ENCODE data around the gene SULT2B1.
"Not testable (repeated sequence)": the region's sequence is repeated elsewhere in the genome, so short reads cannot be mapped to it uniquely, and the experiment has no call there.

The SULT2B1 gene

GRCh38 chr19:48538057-48538456 lies 13.9 kb upstream of the SULT2B1 start:
- not testable (repeated sequence) for H3K4me3 ChIP-seq (ENCODE audit: low read length); H3K27me3 ChIP-seq (ENCODE audit: control insufficient read depth, insufficient read depth, low read length); H3K36me3 ChIP-seq (ENCODE audit: control insufficient read depth, insufficient read depth, low read length); H3K4me1 ChIP-seq (ENCODE audit: control insufficient read depth, insufficient read depth, low read length); H3K9ac ChIP-seq (ENCODE audit: low read length); H3K27ac ChIP-seq (ENCODE audit: low read depth, low read length)

DNA sequence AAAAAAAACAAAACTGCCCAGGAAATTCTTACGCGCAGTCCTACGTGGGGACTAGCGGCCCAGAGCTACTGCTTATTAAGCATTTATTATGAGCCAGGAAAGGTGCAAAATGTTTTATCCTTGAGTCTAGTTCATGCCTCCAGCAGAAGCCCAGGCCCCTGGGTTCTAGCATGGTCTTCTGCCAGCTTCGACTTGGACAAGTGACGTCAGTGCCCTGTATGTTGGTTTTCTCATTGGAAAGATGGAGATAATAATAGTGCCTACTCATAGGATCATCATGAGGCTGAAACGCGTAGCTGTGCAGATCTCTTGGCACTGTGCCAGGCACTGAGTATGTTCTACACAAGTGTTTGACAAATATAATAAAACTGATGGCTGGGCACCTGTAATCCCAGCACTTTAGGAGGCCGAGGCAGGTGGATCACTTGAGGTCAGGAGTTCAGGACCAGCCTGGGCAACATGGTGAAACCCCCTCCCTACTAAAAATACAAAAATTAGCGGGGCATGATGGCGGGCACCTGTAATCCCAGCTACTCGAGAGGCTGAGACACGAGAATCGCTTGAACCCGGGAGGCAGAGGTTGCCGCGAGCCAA lies 12.4 kb upstream of the SULT2B1 start:
- Histone ChIP-seq H3K27me3 (ENCODE audit: control insufficient read depth, insufficient read depth, low read length) (no peaks in the 10 kb centered on the region), H3K27ac (ENCODE audit: low read depth, low read length) (no peak overlapping the region), H3K4me1 (ENCODE audit: control insufficient read depth, insufficient read depth, low read length) (no peaks in the 10 kb centered on the region), H3K4me3 (ENCODE audit: low read length) (no peak overlapping the region), H3K36me3 (ENCODE audit: control insufficient read depth, insufficient read depth, low read length) (no peaks in the 10 kb centered on the region), H3K9ac (ENCODE audit: low read length) (no peak overlapping the region)

- Histone ChIP-seq H3K36me3 (ENCODE audit: control insufficient read depth, insufficient read depth, low read length) (no peaks in the 10 kb centered on the region), H3K4me3 (ENCODE audit: low read length) (no peak overlapping the region), H3K27ac (ENCODE audit: low read depth, low read length) (no peak overlapping the region), H3K4me1 (ENCODE audit: control insufficient read depth, insufficient read depth, low read length) (no peaks in the 10 kb centered on the region), H3K9ac (ENCODE audit: low read length) (no peak overlapping the region), H3K27me3 (ENCODE audit: control insufficient read depth, insufficient read depth, low read length) (no peaks in the 10 kb centered on the region)
Measured at GRCh38 chr19:48540110-48540509, 11.9 kb upstream of the SULT2B1 start.

- Histone ChIP-seq H3K9ac (ENCODE audit: low read length) (no peak overlapping the region), H3K36me3 (ENCODE audit: control insufficient read depth, insufficient read depth, low read length) (no peaks in the 10 kb centered on the region), H3K4me3 (ENCODE audit: low read length) (no peak overlapping the region), H3K27ac (ENCODE audit: low read depth, low read length) (no peak overlapping the region), H3K27me3 (ENCODE audit: control insufficient read depth, insufficient read depth, low read length) (peaks cover 3% of the 10 kb centered on the region), H3K4me1 (ENCODE audit: control insufficient read depth, insufficient read depth, low read length) (no peaks in the 10 kb centered on the region)
Measured at GRCh38 chr19:48541813-48542212, 10.2 kb upstream of the SULT2B1 start.

DNA sequence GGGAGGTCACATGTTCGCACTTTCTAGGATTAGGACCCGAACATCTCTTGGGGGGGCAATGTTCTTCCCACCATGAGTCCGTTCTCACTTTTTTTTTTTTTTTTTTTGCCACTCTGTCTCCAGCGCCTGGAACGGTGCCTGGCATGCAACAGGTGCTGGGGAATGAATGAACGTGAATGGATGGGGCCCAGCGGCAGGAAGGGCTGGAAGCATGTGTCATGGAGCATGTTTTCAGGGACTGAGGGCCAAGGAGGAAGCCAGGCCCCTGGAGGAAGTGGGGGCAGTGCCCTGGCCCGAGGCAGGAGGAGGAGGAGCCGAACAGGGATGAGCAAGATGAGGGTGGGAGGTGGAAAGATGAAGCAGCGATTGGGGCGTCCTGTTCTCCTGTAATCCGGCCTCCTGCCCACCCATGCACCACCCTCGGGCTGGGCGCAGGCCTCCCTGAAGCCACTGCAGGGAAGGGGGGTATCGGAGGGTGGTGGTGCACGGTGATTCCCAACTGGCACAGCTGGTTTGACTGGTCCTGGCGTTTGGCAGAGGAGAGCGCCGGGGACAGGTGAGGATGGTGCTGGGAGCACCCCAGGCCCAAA lies 8.8 kb upstream of the SULT2B1 start:
- H3K36me3 ChIP-seq (ENCODE audit: control insufficient read depth, insufficient read depth, low read length), result no peaks in the 10 kb centered on the region
- peaks cover 3% of the 10 kb centered on the region for H3K27me3 ChIP-seq (ENCODE audit: control insufficient read depth, insufficient read depth, low read length)
- no peak overlapping the region for H3K9ac ChIP-seq (ENCODE audit: low read length)
- no peaks in the 10 kb centered on the region for H3K4me1 ChIP-seq (ENCODE audit: control insufficient read depth, insufficient read depth, low read length)
- no peak overlapping the region for H3K27ac ChIP-seq (ENCODE audit: low read depth, low read length)
- no peak overlapping the region for H3K4me3 ChIP-seq (ENCODE audit: low read length)

- H3K36me3 ChIP-seq (ENCODE audit: control insufficient read depth, insufficient read depth, low read length), result no peaks in the 10 kb centered on the region
- no peak overlapping the region for H3K27ac ChIP-seq (ENCODE audit: low read depth, low read length)
- no peak overlapping the region for H3K4me3 ChIP-seq (ENCODE audit: low read length)
- H3K27me3 ChIP-seq (ENCODE audit: control insufficient read depth, insufficient read depth, low read length), result peaks cover 8% of the 10 kb centered on the region
- no peak overlapping the region for H3K9ac ChIP-seq (ENCODE audit: low read length)
- H3K4me1 ChIP-seq (ENCODE audit: control insufficient read depth, insufficient read depth, low read length), result no peaks in the 10 kb centered on the region
Measured at GRCh38 chr19:48544856-48545750, 6.9 kb upstream of the SULT2B1 start.

DNA sequence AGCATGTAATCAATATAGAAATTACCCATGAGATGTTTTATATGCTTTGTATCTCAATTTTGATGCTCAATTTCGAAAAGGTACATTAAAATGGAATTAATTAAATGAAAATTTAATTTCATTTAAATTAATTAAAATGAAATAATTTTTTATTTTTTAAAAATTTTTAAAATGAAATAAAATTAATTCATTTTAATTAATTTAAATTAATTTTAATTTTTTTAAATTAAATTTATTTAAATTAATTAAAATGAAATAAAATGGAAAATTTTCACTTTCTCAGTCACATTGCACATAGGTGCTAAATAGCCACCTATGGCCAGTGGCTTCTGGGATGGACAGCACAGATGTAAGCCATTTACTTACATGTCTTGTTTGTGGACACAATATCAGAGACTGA lies 4.2 kb upstream of the SULT2B1 start:
- H3K27ac ChIP-seq (ENCODE audit: low read depth, low read length), result no peak overlapping the region

DNA sequence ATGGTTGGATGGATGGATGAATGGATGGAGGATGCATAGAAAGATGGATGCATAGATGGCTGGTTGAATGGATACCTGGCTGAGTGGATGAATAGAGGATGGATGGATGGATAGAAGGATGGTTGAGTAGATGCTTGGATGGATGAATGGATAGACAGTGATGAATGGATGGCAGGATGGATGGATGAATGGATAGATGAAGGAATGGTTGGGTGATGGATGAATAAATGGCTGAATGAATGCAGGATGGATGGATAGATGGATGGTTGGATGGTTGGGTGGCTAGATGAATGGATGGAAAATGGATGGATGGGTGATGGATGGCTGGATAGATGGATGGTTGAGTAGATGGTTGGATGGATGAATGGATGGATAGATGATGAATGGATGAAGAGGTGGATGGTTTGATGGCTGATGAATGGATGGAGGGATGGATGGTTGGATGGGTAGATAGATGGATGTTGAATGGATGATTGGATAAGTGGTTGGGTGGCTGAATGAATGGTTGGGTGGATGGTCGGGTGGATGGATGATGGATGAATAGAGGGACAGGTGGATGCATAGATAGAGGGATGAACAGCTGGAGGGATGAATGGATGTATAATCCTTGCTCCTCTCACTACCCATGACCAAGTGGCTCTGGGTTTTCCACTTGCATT lies 3.6 kb upstream of the SULT2B1 start:
- Histone ChIP-seq H3K27ac (ENCODE audit: low read depth, low read length) (no peak overlapping the region), H3K4me3 (ENCODE audit: low read length) (no peak overlapping the region), H3K36me3 (ENCODE audit: control insufficient read depth, insufficient read depth, low read length) (no peaks in the 10 kb centered on the region), H3K9ac (ENCODE audit: low read length) (no peak overlapping the region), H3K4me1 (ENCODE audit: control insufficient read depth, insufficient read depth, low read length) (no peaks in the 10 kb centered on the region), H3K27me3 (ENCODE audit: control insufficient read depth, insufficient read depth, low read length) (peaks cover 14% of the 10 kb centered on the region)

More for the DNA sequence above, 4.2 kb upstream of the SULT2B1 start:
- no peak overlapping the region for H3K9ac ChIP-seq (ENCODE audit: low read length)
- H3K4me1 ChIP-seq (ENCODE audit: control insufficient read depth, insufficient read depth, low read length), result no peaks in the 10 kb centered on the region
- peaks cover 10% of the 10 kb centered on the region for H3K27me3 ChIP-seq (ENCODE audit: control insufficient read depth, insufficient read depth, low read length)
- no peaks in the 10 kb centered on the region for H3K36me3 ChIP-seq (ENCODE audit: control insufficient read depth, insufficient read depth, low read length)
- H3K4me3 ChIP-seq (ENCODE audit: low read length), result no peak overlapping the region

DNA sequence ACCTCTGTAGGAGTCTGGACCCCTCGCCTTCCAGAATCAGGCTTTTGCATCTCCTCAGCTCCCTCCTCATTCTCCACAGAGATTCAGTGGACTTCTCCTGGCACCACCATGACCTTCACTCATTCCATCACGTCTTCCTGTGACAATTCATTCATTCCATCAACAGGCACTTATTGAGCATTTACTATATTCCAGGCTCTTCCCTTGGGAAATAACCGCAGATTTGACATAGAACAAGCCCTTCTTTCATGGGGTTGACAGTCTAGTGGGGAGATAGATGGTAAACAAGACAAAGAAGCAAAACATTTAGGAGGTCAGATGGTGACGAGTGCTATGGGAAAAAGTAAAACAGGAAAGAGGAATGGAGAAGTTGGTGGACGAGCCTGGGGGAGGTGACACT lies 2.6 kb upstream of the SULT2B1 start:
- H3K27me3 ChIP-seq (ENCODE audit: control insufficient read depth, insufficient read depth, low read length), result peaks cover 14% of the 10 kb centered on the region
- H3K9ac ChIP-seq (ENCODE audit: low read length), result no peak overlapping the region
- no peaks in the 10 kb centered on the region for H3K4me1 ChIP-seq (ENCODE audit: control insufficient read depth, insufficient read depth, low read length)
- no peak overlapping the region for H3K27ac ChIP-seq (ENCODE audit: low read depth, low read length)
- no peaks in the 10 kb centered on the region for H3K36me3 ChIP-seq (ENCODE audit: control insufficient read depth, insufficient read depth, low read length)
- no peak overlapping the region for H3K4me3 ChIP-seq (ENCODE audit: low read length)

- Histone ChIP-seq H3K36me3 (ENCODE audit: control insufficient read depth, insufficient read depth, low read length) (no peaks in the 10 kb centered on the region), H3K27ac (ENCODE audit: low read depth, low read length) (no peak overlapping the region), H3K4me3 (ENCODE audit: low read length) (no peak overlapping the region), H3K4me1 (ENCODE audit: control insufficient read depth, insufficient read depth, low read length) (no peaks in the 10 kb centered on the region), H3K9ac (ENCODE audit: low read length) (no peak overlapping the region), H3K27me3 (ENCODE audit: control insufficient read depth, insufficient read depth, low read length) (peaks cover 10% of the 10 kb centered on the region)
Measured at GRCh38 chr19:48552406-48553322, 692 bp downstream of the SULT2B1 start.

DNA sequence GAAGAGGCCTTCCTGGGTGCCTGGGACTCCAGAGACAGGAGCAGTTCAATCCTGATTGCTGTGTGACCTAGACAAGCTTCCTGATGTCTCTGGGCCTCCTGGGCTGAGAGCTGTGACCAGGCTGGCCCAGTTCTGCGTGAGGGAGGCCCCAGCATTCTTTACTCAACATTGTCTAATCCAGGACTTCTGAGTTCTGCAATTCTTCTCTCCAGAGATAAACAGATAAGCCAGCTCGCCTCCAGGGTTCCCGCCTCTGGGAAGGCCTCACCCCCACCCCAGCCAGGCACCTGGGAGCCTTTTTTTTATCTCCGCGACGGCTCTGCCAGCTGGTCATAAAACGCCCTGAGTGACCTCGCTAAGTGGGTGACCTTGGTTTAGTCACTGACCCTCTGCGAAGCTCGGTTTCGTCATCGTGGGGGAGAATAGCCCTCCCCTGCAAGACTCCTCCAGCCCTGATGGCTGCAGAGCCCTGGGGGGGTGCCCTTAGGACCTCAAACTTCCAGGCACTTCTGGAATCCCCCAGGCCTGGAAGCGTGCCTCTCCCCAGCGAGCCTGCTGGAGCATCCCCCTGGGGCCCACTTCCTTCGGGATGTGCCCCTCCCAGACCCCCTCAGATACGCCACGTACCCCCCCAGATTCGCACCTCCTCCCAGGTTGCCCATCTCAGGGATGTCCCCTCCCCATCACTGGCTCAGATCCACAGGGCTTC lies 1.9 kb downstream of the SULT2B1 start:
- Histone ChIP-seq H3K36me3 (ENCODE audit: control insufficient read depth, insufficient read depth, low read length) (no peaks in the 10 kb centered on the region), H3K27ac (ENCODE audit: low read depth, low read length) (no peak overlapping the region), H3K9ac (ENCODE audit: low read length) (no peak overlapping the region), H3K4me3 (ENCODE audit: low read length) (no peak overlapping the region), H3K4me1 (ENCODE audit: control insufficient read depth, insufficient read depth, low read length) (no peaks in the 10 kb centered on the region), H3K27me3 (ENCODE audit: control insufficient read depth, insufficient read depth, low read length) (peaks cover 12% of the 10 kb centered on the region)

All from rectal smooth muscle tissue (tissue), 1 donor.